ENCODE results near the gene REEP1. TPM values are rescaled to one million over a fixed set of nuclear protein-coding genes. Genes with fewer than 3 reads are reported as not detected.

REEP1 gene
- total and polyA plus RNA-seq, 2 of the 8 experiments (the other 6 are each of a cell fraction or from before 2014, with no cell fraction given) = 0.74 to 1.5 TPM

GRCh38 chr2:86226636-86227520 is 110.5 kb downstream of the REEP1 start (continued):
- no peak for TF ChIP-seq RNF2 (IDR thresholded peaks at IDR 0.05; ENCODE audit: borderline replicate concordance, low read depth, low read length, missing control alignments, poor library complexity, severe bottlenecking)
- TF ChIP-seq MAFK (IDR thresholded peaks at IDR 0.05; ENCODE audit: low read depth, low read length) = no peak

Measured in H1 (cell line).